Esophagus muscularis mucosa (tissue), 4 donors: ENCODE data around the gene AKAP6. TPM values are rescaled to one million over a fixed set of nuclear protein-coding genes. Genes with fewer than 3 reads are reported as not detected.

Experiments
- DNase-seq: peaks from one replicate; pipeline ENCODE4 v3.0.0-alpha.2; 2017; ENCODE audit errors: extremely low spot score
- H3K27ac ChIP-seq, 4 donors: fragments of 200-600 bp; sonication (generic); replicated peaks in 1 of 4; 1 replicate in 3 of 4; 2 replicates in 1 of 4; pipeline ENCODE4 v1.5.1; 2016 to 2019; ENCODE audit warnings: mild to moderate bottlenecking in 1 of 4
- H3K27me3 ChIP-seq, 4 donors: fragments of 200-600 bp; sonication (generic); one replicate each; pipeline versions ENCODE4 v1.5.1 to v1.6.0; 2016 to 2019
- H3K36me3 ChIP-seq, 4 donors: fragments of 200-600 bp; sonication (generic); one replicate each; pipeline ENCODE4 v1.5.1; 2016 to 2019
- H3K4me1 ChIP-seq, 4 donors: fragments of 200-600 bp; sonication (generic); one replicate each; pipeline ENCODE4 v1.5.1; 2016 to 2019
- H3K4me3 ChIP-seq, 4 donors: fragments of 200-600 bp; sonication (generic); 1 replicate in 2 of 4; 2 replicates in 2 of 4; pipeline ENCODE4 v1.5.1; 2016 to 2019; ENCODE audit warnings: mild to moderate bottlenecking in 4 of 4, moderate library complexity in 1 of 4
- H3K9me3 ChIP-seq, 4 donors: fragments of 200-600 bp; sonication (generic); 1 replicate in 3 of 4; 2 replicates in 1 of 4; pipeline ENCODE4 v1.5.1; 2016 to 2019
- CTCF ChIP-seq, 3 experiments: fragments of 200-600 bp in 2 of 3; fragments of 450-650 bp in 1 of 3; sonication (generic) in 2 of 3; IDR thresholded peaks; one replicate each; pipeline ENCODE4 v1.5.1; 2017 to 2019; ENCODE audit warnings: antibody characterized with exemption in 3 of 3, mild to moderate bottlenecking in 2 of 3, moderate library complexity in 1 of 3
- EP300 ChIP-seq: sonication (generic); formaldehyde crosslinking; IDR thresholded peaks from one replicate; pipeline ENCODE4 v1.6.1; 2017; ENCODE audit warnings: antibody characterized with exemption
- POLR2A ChIP-seq: fragments of 450-650 bp; IDR thresholded peaks from one replicate; pipeline ENCODE4 v1.6.1; 2017; ENCODE audit warnings: antibody characterized with exemption, moderate library complexity, mild to moderate bottlenecking, low read depth
- POLR2AphosphoS5 ChIP-seq, 2 donors: sonication (generic); formaldehyde crosslinking; IDR thresholded peaks; one replicate each; pipeline ENCODE4 v1.6.1; 2017; ENCODE audit warnings: antibody characterized with exemption in 2 of 2
- WGBS: methylation state at CpG from one replicate; pipeline ENCODE4 v1.1.5; 2018; 5-methylcytosine and 5-hydroxymethylcytosine counted together
- intact Hi-C: fragments of 100-400 bp; cut with DNase I; formaldehyde crosslinking; loops from one replicate; pipeline ENCODE4 v1.15.1; 2023
- total RNA-seq, 4 donors: library from RNA; depleted of rRNA; stranded (reverse); fragments of >200 nt; gene quantifications; one replicate each; pipeline versions ENCODE4 v1.1.0 to v1.2.1, GENCODE V29; 2016

AKAP6 gene
- 10 to 100 TPM; 21.3 to 38.6 (median 31.5) TPM for total RNA-seq

- no peak within 1 kb of the TSS for H3K27ac ChIP-seq
Observed at GRCh38 chr14:32329146-32329545, at the start of gene AKAP6. TSS of gene AKAP6 (plus strand) at chr14:32329298. CDS start at chr14:32433494, 104,196 bp downstream.

GRCh38 chr14:32286602-32287001 is 42.5 kb upstream of the AKAP6 start:
- Histone ChIP-seq H3K4me3 (no peak overlapping the region), H3K27ac (no peak overlapping the region), H3K9me3 (no peaks in the 10 kb centered on the region), H3K27me3 (no peaks in the 10 kb centered on the region), H3K4me1 (no peaks in the 10 kb centered on the region), H3K36me3 (peaks cover 0 to 3% (median 0%) of the 10 kb centered on the region in 4 donors)
- TF ChIP-seq POLR2A (no peak), CTCF (IDR thresholded peaks at IDR 0.05) (no peak), POLR2AphosphoS5 (IDR thresholded peaks at IDR 0.05) (no peak), EP300 (no peak)
- intact Hi-C loops: no loop called here
- DNase-seq: no peak
- WGBS: 80% methylated on average over 1 of the region's 1 CpG

More at GRCh38 chr14:32329146-32329545, at the start of gene AKAP6:
- peaks cover 0 to 8% (median 6%) of the 10 kb centered on the region in 4 donors for H3K4me1 ChIP-seq
- no peaks in the 10 kb centered on the region for H3K9me3 ChIP-seq
- intact Hi-C loops: no loop called here
- TF ChIP-seq CTCF (IDR thresholded peaks at IDR 0.05): no peak
- no peak for TF ChIP-seq POLR2AphosphoS5 (IDR thresholded peaks at IDR 0.05)
- TF ChIP-seq POLR2A: no peak
- no peak for TF ChIP-seq EP300
- no peaks in the 10 kb centered on the region for H3K27me3 ChIP-seq
- H3K36me3 ChIP-seq: no peaks in the 10 kb centered on the region
- H3K4me3 ChIP-seq: no peak within 1 kb of the TSS
- no peak for DNase-seq
- WGBS: 84% methylated on average over 7 of the region's 7 CpGs

- TF ChIP-seq CTCF (IDR thresholded peaks at IDR 0.05): no peak
- TF ChIP-seq EP300: no peak
- no peak for TF ChIP-seq POLR2AphosphoS5 (IDR thresholded peaks at IDR 0.05)
- TF ChIP-seq POLR2A: no peak
- 62% methylated on average over 3 of the region's 3 CpGs for WGBS
- DNase-seq: no peak
- H3K9me3 ChIP-seq: no peaks in the 10 kb centered on the region
- no peak overlapping the region for H3K4me3 ChIP-seq
- intact Hi-C loops: no loop called here
- H3K4me1 ChIP-seq: peaks cover 0 to 19% (median 12%) of the 10 kb centered on the region in 4 donors
- no peak overlapping the region for H3K27ac ChIP-seq
- H3K36me3 ChIP-seq: no peaks in the 10 kb centered on the region
- no peaks in the 10 kb centered on the region for H3K27me3 ChIP-seq
Observed at GRCh38 chr14:32296366-32296765, 32.7 kb upstream of the AKAP6 start.

GRCh38 chr14:32298346-32298745 is 30.8 kb upstream of the AKAP6 start:
- Histone ChIP-seq H3K9me3 (no peaks in the 10 kb centered on the region), H3K27me3 (no peaks in the 10 kb centered on the region), H3K27ac (no peak overlapping the region), H3K4me1 (peaks cover 0 to 19% (median 12%) of the 10 kb centered on the region in 4 donors), H3K36me3 (no peaks in the 10 kb centered on the region), H3K4me3 (no peak overlapping the region)
- 69% methylated on average over 3 of the region's 3 CpGs for WGBS
- DNase-seq: no peak
- intact Hi-C loops: no loop called here
- TF ChIP-seq POLR2A: no peak
- no peak for TF ChIP-seq POLR2AphosphoS5 (IDR thresholded peaks at IDR 0.05)
- TF ChIP-seq CTCF (IDR thresholded peaks at IDR 0.05): no peak
- no peak for TF ChIP-seq EP300

- 64% methylated on average over 1 of the region's 1 CpG for WGBS
- intact Hi-C loops: no loop called here
- Histone ChIP-seq H3K27ac (no peak overlapping the region), H3K4me1 (peaks cover 0 to 25% (median 12%) of the 10 kb centered on the region in 4 donors), H3K4me3 (no peak overlapping the region), H3K36me3 (no peaks in the 10 kb centered on the region), H3K27me3 (no peaks in the 10 kb centered on the region), H3K9me3 (no peaks in the 10 kb centered on the region)
- no peak for DNase-seq
- TF ChIP-seq POLR2AphosphoS5 (IDR thresholded peaks at IDR 0.05) (no peak), EP300 (no peak), POLR2A (no peak), CTCF (IDR thresholded peaks at IDR 0.05) (no peak)
Observed at GRCh38 chr14:32300136-32300535, 29.0 kb upstream of the AKAP6 start.
